RWPE1 (cell line): ENCODE data around the gene TBC1D16.

Experiments
- CTCF ChIA-PET: fragments of 350-600 bp; sonication (Branson Sonifier 250); formaldehyde crosslinking; extraction: SDS; loops from one replicate; lab custom pipeline; 2021; lab: Yijun Ruan, JAX
- POLR2A ChIA-PET: fragments of 400-600 bp; formaldehyde crosslinking; extraction: SDS; loops from one replicate; lab custom pipeline; 2020; ENCODE audit warnings: antibody characterized with exemption; ENCODE audit not compliant: low non-redundant PET; lab: Yijun Ruan, JAX
- DNase-seq: peaks from one replicate; pipeline ENCODE4 v3.0.0; 2012; ENCODE audit warnings: low spot score
- H3K27ac ChIP-seq: fragments of 450-650 bp; 2 replicates; pipeline ENCODE4 v1.5.1; 2017
- CTCF ChIP-seq: fragments of 450-650 bp; conservative IDR thresholded peaks from 2 replicates; pipeline ENCODE4 v1.5.1; 2017; ENCODE audit warnings: low read depth, mild to moderate bottlenecking

The TBC1D16 gene

GRCh38 chr17:80023481-80024205, 12.0 kb downstream of the TBC1D16 start:
- no peak overlapping the region for H3K27ac ChIP-seq
- CTCF ChIA-PET, result interaction anchor here (0.6 kb wide), 1 partner anchor 72 kb away, joined by 3 read pairs; no protein-coding TSS in a partner anchor
- no peak for TF ChIP-seq CTCF
- POLR2A ChIA-PET, result no interaction called here
- no peak for DNase-seq

DNA sequence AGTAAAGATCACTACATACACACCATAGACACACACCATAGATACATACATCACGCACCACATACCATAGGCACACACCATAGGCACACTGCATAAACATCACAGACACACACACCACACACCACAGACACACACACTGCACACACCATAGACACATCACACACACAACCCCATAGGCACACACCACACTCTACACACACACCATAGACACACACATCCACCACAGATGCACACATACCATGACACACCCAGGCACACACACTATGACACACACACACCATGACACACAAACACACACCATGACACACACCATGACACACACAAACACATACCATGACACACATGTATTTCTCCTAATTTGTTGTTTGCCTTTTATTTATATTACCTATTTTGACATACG, 14.1 kb downstream of the TBC1D16 start:
- no peak overlapping the region for H3K27ac ChIP-seq
- DNase-seq, result no peak
- CTCF ChIA-PET, result no interaction called here
- no peak for TF ChIP-seq CTCF
- POLR2A ChIA-PET, result no interaction called here

- no peak for DNase-seq
- peak overlapping the region; percentile 7; the same call in 1 of the 2 replicates for H3K27ac ChIP-seq
- TF ChIP-seq CTCF, result no peak
- ChIA-PET POLR2A (no interaction called here), CTCF (interaction anchor here (0.6 to 0.7 kb wide), 2 partner anchors 11 to 141 kb away, joined by 4 to 5 read pairs; no protein-coding TSS in a partner anchor)
Observed at GRCh38 chr17:80018917-80019651, 16.6 kb downstream of the TBC1D16 start.

- POLR2A ChIA-PET, result interaction anchor here (0.6 kb wide), 1 partner anchor 15 kb away, joined by 3 read pairs; no protein-coding TSS in a partner anchor
- TF ChIP-seq CTCF, result no peak
- CTCF ChIA-PET, result interaction anchor here (0.6 to 1.5 kb wide), 3 partner anchors 9 to 128 kb away, joined by 3 to 6 read pairs (median 4); no protein-coding TSS in a partner anchor
- H3K27ac ChIP-seq, result peak overlapping the region; percentile 5; the same call in 1 of the 2 replicates
- no peak for DNase-seq
Observed at GRCh38 chr17:80017226-80018010, 18.3 kb downstream of the TBC1D16 start.

DNA sequence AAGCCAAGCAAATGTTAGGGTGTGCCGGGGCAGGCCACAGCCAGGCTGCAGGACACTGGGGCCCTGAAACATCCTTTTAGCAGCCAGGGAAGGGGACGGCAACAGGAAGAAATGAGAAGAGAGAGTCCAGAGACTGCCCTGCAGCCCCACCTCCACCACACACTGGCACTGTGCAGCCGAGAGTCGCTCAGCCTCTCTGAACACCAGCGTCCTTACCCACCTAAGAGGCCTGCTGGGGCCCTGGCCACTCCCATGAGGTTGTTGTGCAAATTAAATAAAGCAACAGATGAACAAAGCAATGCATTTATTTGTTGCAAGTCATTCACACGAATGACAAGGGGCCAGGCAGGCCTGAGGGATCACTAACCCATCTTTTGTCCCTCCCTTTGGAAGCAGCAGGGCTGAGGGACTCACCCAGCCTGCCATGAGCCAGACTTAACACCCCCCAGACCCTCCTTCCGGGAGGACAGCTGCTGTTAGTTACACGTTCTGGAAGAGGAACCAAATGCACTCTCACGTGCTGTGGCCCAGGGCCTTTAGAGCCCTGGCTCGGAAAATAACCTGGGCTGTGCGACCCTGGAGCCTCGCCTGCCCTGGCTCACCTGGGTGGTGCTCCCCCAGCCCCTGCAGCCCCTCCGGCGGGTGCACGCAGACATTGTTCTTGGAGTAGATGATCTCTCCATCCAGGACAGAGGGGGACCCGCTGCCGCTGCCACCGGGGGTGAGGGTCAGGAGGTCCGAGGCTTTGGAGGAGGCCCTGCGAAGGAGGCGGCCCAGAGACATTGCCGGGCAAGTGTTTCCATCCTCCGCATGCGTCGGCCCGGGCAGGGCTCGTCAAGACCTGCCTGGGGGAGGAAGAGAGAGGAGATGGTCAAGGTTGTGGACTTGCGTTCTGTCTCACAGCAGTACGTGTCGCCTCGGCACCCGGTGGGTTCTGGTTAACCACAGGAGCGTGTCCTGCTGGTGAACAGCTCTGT, 22.6 kb downstream of the TBC1D16 start:
- ChIA-PET POLR2A (no interaction called here), CTCF (no interaction called here)
- 0 out of 2 replicates have a peak overlapping the region, but pooled peaks have one; percentile 0 for H3K27ac ChIP-seq
- TF ChIP-seq CTCF, result no peak
- no peak for DNase-seq
